NOMO-1 treated with DMSO at 0.1 percent for 48 hours (cell line): Measurements from ENCODE around the gene CREB5.

ENCODE experiments used
- DNase-seq: peaks from one replicate; lab custom pipeline; 2025; ENCODE audit not compliant: unreplicated experiment; lab: John Stamatoyannopoulos, UW

Gene CREB5

DNA sequence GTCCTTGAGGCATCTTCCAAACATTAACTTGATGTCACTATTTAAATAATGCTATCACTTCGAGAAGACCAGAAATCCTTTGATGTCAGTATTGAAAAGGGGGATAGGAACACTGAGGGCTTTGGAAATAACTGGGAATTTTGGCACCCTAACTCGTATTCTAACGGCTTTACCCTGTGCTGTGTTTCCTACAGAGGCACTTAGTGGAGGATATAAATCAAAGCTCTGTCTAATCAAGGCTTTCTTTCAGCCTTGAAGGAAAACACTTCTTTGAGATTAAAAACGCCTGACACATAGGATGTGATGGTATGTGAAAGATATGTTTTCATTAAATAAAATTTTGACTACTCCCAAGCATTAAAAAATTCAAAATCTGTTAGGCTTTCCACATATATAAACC is 62.3 kb downstream of the CREB5 start:
- DNase-seq, result no peak

DNA sequence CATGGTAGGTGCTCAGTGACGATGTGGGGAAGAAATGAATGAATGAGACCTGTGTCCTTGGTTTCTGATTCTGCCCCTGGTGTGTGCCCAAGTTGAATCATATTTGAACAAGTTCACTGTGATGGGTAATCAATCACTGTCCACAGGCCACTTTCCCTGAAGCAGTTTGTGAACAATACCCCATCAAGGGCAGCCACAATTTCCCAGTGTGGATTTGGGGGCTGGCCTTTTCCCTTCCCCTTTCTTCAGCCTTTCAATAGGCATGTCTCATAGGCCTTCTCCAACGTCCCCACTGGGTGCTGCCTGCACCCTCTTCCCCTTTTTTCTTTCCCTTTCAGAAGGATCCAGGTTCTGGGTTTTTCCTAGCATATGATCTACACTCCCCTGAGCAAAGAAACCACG is 64.7 kb downstream of the CREB5 start:
- DNase-seq, result no peak

DNA sequence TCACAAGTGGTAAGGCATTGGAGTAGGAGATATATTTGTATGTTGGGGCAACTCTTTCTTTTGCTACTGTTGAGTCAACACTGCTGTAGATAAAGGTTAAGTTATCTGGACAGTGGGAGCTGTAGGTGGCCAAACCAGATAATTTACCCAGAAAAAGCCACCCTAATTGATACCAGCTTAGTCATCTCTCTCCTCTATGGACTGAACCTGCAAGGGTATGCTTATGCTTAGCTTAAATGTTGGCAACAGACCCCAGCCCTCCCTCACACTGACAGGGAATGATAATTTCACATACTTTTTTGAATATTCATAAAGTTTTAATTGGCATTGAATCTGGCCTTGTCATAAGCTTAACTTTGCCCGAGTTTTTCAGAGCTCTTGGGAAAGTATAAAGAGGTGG is 66.3 kb downstream of the CREB5 start:
- DNase-seq, result no peak

DNA sequence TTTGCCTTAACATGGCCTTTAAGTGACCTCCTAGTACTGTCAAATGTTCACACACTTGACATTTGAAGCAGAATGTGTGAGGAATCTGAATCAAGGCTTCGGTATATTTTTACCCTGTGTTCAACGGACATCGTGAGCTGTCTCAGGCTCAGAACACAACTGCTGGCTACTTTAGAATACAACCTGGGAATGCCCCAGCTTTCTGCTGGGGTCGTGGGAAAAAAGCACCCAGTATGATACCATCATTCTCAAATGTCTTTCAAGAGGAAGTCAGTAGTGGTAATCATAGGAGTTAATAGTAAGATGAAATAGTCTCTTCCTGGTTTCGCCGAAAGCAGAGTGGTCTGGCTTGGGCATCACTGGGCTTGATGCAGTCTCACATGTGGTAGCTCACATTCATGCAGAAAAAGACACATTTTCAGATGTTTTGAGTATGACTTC is 67.2 kb downstream of the CREB5 start:
- no peak for DNase-seq

DNA sequence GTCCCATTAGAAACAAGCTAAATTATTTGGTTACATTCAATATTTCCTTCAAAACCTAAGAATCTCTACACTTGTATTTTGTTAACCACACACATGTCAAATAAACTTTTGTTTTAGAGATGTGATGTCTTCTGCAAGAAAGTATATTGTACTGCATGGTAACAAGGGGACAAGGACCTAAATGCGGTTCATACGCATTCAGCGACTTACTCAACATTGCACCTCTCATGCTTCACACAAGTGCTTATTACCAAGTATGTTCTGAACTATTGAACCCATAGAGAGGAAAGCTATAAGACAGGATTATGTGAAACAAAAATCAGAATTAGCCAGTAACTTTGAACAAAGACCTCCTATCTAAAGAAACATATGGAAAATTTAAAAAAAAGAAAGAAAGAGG is 68.3 kb downstream of the CREB5 start:
- DNase-seq, result no peak

DNA sequence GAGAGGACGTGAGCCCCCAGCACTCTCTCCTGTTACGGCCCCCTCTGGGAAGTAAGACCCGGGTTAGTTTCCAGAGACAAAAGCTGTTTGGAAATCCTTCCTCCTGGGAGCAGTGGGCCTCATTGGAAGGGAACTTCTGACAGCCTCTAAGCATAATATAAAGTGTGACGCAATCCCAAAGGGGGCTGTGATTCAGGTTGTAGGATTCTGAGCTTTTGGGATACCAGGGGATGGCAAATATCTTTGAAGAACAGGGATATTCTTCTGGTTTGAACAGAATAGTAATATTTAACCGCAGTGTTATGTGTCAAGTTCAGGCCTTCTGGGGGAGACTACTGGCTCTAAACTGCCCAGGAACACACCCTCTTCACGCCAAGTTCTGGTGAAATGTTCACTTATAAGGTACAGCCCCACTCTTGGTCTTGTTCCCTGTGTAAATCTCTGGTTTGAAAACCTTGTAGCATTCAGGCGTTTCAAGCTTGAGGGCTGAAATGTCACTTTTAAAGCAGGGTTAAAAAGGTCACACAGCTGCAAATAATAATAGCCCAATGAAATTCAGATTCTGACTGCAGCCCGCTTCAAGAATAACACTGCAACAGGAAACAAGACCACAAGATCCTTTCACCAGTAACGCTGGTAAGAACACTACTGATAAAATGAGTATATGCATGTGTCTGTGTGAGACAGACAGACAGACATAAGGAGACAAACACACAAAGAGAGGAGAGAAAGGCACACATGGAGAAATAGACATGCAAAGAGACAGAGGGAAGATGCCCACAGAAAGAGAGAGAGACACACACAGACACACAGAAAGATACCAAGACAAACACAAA is 69.0 kb downstream of the CREB5 start:
- DNase-seq, result no peak

DNA sequence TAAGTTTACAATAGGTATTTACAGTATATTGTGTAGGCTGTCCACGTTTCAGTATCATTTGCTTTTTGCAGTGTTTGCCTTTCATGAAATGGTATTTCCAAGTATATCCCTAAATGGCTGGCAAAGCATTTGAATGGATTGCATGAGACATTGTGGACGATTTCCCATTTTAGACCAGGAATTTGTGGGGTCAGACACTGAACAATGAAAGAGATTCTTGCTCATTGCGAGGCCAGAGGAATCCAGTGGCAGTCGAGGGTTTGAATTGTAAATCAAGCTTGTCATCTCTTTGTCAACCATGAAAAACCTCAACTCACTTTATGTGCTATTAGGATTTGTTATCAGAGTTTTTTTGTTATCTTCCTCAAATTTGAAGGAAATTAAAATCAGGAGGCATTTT is 70.8 kb downstream of the CREB5 start:
- no peak for DNase-seq

DNA sequence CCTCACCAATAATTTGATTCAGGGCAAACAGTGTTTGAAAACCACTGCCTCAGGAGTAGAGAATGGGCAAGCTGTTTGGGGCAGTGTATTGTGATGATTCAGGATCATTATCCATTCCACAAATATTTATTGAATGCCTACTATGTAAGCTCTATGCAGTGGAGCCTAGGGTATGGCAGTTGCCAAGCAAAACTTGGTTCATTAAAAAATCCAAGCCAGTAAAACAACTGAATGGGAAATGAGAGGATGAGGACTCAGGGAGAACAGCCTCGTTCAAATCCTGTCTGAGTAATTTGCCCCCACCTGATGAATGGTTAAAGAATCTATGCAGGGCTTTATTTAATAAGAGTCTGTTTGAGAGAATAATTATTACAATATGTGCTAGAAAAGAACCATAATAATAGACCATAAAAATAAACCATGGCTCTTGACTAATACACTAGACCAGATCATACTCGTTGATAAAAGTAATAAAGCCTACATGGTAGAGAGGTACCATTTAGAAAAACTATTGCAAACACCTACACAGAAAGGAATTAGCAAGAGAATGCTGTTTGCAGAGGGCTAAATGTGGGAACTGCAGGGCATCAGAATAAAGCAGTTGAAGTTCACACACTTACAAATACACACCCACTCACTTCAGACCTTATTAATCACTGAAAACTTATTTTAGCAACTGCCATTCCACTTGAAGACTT is 71.7 kb downstream of the CREB5 start:
- no peak for DNase-seq

DNA sequence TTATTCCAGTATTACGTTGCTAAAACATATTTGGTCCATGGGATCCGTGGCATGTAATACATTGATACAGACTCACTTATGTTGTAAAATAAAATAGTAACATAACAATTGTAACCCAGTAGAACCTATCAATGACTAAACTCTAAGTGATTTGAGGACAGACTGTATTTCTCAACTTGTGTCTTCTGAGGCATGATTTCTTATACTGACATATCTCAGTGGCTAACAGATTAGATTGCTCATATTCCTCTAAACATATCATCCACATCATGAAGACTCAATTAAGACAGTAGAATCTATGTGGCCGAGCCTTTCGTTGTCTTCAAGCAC is 72.3 kb downstream of the CREB5 start:
- DNase-seq, result no peak

DNA sequence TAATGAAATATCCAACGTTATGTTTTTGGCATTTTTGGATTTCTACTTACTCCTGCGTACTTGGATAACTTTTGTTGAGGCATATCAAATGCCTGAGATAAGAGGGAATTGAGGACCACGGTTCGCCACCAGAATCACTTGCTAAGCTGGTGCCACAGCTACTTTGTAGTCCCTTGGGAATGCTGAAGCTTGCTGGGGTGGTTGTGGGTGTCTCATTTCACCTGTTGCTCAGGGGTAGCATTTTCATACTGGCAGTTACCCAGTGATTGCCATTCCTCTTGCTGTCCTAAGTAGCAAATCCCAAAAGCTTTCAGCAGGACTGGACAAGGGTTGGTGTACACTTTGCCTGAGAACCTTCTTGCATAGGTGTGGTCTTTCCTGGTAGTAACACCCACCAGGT is 75.2 kb downstream of the CREB5 start:
- DNase-seq, result no peak

DNA sequence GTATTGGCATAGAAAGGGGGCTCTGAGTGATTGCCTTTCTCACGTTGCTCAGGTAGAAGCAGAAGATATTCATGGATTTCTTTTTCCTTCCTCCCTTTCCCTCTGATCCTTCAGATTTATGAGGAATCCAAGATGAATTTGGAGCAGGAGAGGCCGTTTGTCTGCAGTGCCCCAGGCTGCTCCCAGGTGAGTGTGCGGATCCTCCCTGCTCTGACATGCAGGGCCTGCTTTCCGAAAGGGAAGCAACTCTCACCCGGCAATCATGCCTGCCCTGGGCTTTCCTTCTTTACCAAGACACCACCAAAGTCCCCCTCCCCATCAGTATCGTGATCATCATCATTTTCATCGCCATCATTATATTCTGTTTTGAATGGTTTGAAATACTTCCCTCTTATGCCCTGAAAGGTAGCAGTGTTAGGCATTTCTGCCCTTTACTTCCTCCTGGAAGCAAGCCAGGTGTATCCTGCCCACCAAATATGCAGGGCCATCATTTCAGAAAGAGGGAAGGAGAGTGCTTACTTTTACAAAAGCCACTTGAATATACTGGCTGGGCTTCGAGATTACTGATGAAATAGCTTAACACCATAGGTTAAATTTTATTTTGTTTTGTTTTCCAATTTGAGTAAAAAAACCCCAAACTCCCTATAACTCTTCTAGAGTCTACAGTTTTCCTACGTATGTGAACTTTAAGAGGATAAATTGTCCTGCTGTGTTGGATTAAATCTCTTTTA is 75.9 kb downstream of the CREB5 start:
- DNase-seq, result no peak

DNA sequence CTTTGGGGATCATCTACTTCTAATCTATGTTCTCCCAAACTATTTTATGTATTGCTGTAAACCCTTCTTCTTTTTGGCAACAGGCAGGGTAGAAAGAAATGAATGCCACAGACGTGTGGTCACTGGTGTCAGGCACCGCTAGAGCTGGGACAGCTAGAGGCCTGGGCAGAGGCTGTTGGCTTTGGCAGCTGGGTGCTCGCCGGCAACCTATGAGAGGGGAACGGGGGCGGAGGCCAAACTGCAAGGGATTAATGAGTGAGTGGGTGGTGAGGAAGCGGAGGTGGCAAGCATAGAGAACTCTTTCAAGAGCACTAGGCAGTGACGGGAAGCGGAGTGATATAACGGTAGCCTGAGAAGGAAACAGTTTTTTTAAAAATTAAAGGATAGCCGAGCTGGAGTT is 78.5 kb downstream of the CREB5 start:
- no peak for DNase-seq

DNA sequence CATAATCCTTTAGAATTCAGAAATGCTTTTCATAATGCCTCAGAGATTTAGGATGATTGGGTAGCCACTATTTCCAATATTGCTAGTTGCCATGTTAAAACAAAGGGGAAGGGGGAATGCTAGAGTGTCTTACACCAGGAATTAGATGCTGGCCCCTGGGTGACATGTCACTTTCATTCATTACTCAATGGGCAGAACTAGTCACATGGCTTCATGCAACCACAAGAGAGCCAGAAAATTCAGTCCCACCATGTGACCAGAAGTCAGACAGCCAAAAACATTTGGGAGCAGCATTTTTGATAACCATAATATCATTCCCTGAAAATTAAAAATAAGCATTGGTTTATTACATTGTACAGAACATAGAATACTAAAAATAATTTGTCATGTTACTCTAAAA is 81.2 kb downstream of the CREB5 start:
- no peak for DNase-seq

DNA sequence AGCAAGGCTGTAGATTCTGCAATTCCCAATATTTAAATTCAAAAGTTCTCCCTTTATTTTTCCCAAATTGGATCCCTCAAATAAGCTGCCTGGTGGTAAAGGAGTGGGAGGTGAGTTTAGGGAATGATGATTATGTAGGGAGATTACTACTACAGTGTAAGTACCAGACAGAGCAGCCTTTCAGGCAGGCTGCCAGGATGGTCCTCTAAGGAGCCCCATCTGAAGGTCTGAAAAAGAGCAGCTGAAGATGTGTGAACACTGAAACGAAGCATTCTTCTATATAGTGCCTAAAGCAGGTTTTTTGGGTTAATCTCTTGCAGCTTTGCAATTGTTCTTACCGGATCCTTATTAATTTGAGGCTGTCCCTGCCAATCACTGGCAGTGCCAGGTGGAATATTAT is 84.7 kb downstream of the CREB5 start:
- no peak for DNase-seq

DNA sequence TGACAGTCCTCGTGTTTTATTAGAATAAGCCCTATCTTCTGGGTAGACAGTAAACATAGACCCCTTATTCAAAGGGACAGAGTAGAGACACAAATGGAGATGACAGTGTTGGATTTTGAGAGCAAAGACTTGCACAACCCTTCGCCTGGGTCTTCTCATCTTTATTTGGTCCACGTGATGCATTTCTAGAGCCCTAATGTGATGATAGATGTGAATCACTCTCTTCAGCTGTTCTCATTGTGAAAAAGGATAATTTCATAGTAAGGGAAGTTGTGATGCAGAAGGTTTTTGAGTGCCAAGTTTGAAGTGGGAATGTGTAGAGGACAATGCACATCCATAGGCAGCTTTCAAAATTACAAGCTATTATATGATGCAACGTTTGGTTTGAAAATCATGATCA is 86.3 kb downstream of the CREB5 start:
- no peak for DNase-seq

DNA sequence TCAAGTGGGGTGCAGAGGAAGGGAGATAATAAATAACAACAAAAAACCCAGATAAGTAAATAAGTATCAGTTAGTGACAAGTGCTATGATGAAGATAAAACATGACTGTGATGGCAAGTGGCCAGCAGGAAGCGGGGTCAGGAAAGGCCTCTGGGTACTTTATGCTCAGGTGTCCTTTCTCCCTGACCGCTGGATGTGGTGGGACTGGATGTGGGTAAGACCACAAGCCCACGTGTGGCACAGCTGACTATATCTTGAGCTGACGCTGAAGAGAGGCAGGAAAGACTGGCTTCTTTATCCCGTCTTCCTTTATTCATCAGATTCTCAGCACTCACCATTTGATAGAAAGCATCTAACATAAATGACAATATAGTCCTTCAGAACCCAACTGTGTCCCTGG is 87.8 kb downstream of the CREB5 start:
- DNase-seq, result no peak

DNA sequence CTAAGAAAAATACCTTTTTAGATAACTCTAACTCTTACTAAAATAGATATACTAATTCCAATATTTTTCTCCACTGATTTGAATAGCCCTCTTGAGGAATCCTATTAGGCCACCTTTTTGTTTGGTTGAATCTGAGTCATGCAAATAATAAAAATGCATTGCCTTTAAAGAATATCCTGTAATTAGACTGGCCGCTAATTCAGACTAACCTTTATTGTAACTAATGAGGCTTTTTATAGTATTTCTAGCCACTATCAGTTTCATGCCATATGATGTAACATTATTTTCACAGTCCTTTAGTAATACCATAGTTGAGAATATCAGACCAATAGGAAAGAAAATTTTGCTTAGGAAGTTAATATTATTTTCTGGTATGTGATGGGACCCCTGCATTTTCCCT is 90.1 kb downstream of the CREB5 start:
- DNase-seq, result no peak

DNA sequence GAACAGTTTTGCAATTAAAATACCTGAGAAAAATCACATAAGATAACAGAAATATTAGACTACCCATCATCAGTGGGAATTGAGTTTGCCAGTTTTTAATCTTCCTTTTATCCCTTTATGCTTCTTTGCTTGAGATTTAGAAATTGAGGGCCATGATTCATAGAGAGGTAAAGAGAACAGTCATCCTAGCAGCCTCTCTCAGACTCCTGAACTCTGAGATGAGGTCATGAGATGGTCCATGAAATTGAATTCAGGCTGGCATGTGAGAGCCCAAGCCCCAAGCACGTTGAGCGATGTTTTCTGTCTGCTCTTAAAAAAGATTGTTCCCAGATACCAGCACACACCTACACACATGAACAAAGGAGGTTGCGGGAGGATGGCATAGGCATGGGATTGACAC is 91.1 kb downstream of the CREB5 start:
- no peak for DNase-seq

DNA sequence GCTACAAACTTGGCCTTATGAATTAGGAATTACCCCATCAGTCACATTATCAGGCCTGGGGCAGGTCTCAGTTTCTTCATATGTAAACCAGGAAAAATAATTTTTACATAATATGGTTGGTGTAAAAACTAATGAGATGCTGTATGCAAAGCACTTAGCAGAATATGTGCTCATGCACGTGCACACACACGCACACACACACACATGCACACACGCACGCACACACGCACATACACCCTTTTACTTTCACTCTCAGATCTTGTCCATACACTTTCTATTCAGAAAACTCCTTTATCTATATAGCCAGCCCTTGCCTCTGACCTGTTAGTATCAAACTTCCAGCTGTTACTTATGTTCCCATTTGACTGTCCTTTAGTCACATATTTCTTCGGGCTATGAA is 92.7 kb downstream of the CREB5 start:
- no peak for DNase-seq

DNA sequence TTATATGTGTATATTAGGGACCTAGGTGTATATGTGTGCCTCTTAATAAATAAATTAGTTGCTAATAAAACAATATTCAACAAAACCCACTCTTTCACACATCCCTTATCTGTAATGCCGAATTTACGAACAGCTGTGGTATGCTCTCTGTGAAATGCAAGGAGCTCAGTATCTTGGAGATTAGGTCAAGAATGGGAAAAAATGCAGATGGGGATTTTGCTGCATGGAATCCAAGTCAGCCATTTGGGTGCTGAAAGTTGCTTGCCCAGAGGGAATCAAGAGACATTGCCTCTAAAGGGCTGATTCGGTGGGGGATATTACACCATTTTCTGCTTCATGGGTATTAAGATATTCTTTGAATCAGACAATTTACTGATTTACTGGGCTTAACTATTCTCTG is 93.5 kb downstream of the CREB5 start:
- no peak for DNase-seq

DNA sequence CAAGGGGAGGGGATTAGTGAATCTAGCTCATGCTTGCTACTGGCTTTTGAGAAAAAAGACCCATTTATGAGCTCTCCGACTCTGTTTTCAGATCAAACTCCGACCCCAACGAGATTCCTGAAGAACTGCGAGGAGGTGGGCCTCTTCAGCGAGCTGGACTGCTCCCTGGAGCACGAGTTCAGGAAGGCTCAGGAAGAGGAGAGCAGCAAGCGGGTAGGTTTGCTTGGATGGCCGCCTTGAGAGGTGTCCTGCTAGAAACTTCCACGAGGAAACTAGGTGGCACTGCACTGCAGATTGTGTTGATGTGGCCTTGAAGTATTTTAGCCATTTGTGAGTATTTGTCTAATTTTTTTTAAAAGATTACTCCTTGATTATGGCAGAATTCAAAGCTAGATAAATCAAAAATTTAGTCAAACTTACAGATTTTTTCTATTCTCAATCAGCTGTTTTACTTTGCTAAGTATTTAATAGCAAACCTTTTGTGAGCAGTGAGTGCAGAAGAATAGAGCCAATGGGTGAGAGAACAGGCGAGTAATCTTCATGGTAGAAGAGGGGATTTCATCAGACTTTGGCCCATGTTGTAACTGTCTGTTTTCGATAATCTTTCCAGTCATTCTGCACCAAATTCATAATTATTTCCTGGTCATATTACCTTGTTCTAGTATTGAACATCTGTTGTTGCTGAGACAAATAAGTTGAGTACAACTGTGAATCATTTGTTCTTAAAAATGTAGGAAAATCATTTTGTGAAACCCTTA is 95.4 kb downstream of the CREB5 start:
- DNase-seq, result no peak
